Astrocyte (in vitro differentiated cells and primary cell): ENCODE results near the gene BRICD5.

Source experiments
- CTCF ChIP-seq: IDR thresholded peaks from 2 replicates; pipeline ENCODE4 v1.5.1; 2011; ENCODE audit warnings: low read depth, mild to moderate bottlenecking, inconsistent platforms, low read length, moderate library complexity; ENCODE audit not compliant: insufficient read depth
- EZH2 ChIP-seq: IDR thresholded peaks from 2 replicates; pipeline ENCODE4 v1.6.1; 2012; ENCODE audit warnings: mild to moderate bottlenecking, low read length, inconsistent platforms; ENCODE audit not compliant: insufficient read depth

GRCh38 chr16:2190659-2191445 lies 19.8 kb downstream of the BRICD5 start:
- TF ChIP-seq CTCF (no peak), EZH2 (no peak)
